Large intestine (tissue), 3 donors: ENCODE results near the gene CLEC18A. TPM values are rescaled to one million over a fixed set of nuclear protein-coding genes. Genes with fewer than 3 reads are reported as not detected.
"Not testable (repeated sequence)": the region's sequence is repeated elsewhere in the genome, so short reads cannot be mapped to it uniquely, and the experiment has no call there.

Experiments used
- DNase-seq, 2 donors: peaks; one replicate each; pipeline versions ENCODE4 v3.0.0 to v3.0.0-alpha.2; 2013
- H3K27ac ChIP-seq: one replicate; pipeline ENCODE4 v1.5.1; 2013; ENCODE audit warnings: low read length
- H3K27me3 ChIP-seq: 2 replicates; pipeline ENCODE4 v1.6.1; 2013; ENCODE audit warnings: low read length; ENCODE audit not compliant: control insufficient read depth, insufficient read depth
- H3K36me3 ChIP-seq: 2 replicates; pipeline ENCODE4 v1.6.1; 2013; ENCODE audit warnings: low read length; ENCODE audit not compliant: control insufficient read depth, insufficient read depth
- H3K4me1 ChIP-seq: one replicate; pipeline ENCODE4 v1.6.1; 2013; ENCODE audit warnings: low read length; ENCODE audit not compliant: control insufficient read depth, insufficient read depth
- H3K4me3 ChIP-seq: one replicate; pipeline ENCODE4 v1.5.1; 2013; ENCODE audit warnings: low read length
- H3K9me3 ChIP-seq: one replicate; pipeline ENCODE4 v1.6.1; 2013; ENCODE audit warnings: mild to moderate bottlenecking, low read depth, low read length, moderate library complexity; ENCODE audit not compliant: control insufficient read depth
- WGBS: methylation state at CpG from one replicate; pipeline ENCODE4 v1.1.5; 2013; ENCODE audit warnings: low lambda C conversion rate; ENCODE audit not compliant: insufficient coverage; 5-methylcytosine and 5-hydroxymethylcytosine counted together
- polyA plus RNA-seq: library from polyadenylated mRNA; unstranded; fragments of 120-200 nt; gene quantifications from one replicate; pipeline ENCODE4 v1.2.1, GENCODE V29; 2013

Gene CLEC18A
- polyA plus RNA-seq, 1 donor = 0.99 TPM

DNA sequence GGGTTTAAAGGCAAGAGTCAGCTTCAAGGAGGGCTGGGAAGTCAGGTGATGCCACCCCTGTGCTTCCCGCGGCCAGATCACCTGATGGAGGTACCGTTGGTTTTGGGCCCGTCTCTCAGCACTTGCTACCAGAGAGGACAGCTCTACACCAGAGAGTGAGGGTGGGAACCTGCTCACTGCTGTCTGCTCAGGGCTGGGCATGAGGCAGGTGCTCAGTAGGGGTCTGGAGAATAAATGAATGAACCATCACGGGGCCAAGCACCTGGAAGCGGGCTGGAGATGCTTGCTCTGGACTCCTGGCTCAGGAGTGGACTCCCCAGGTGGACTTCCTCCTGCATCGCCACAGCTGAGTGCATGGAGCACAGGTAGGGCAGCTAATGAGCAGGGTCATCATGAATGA lies 21.0 kb downstream of the CLEC18A start:
- H3K36me3 ChIP-seq, H3K27ac ChIP-seq, H3K4me3 ChIP-seq, H3K27me3 ChIP-seq, H3K9me3 ChIP-seq, DNase-seq, H3K4me1 ChIP-seq: not testable (repeated sequence)
- WGBS = no CpG with 5 or more reads among the region's 7 CpGs

GRCh38 chr16:69972935-69973334 lies 21.8 kb downstream of the CLEC18A start:
- not testable (repeated sequence) for DNase-seq, H3K27ac ChIP-seq, H3K27me3 ChIP-seq, H3K4me3 ChIP-seq, H3K9me3 ChIP-seq, H3K36me3 ChIP-seq, H3K4me1 ChIP-seq
- WGBS = no CpG with 5 or more reads among the region's 8 CpGs

DNA sequence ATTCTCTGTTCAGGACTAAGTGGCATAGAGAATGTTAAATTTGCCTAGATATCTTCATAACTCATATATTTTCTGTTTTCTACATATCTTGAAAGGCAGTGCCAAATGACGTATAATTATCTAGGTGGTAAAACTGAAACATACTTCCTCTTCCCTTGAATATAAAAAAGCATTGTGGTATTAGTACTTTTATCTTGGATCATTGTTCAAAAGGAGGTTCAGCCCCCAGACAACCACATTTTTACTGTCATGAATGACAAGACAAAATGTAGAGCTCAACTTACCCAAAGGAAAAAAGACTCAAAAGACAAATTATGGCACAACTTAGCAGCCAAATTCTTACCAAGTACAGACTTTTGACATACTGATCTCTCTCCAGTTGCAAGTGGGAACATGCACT lies 34.1 kb downstream of the CLEC18A start:
- not testable (repeated sequence) for DNase-seq, H3K4me3 ChIP-seq, H3K9me3 ChIP-seq, H3K27me3 ChIP-seq, H3K36me3 ChIP-seq, H3K27ac ChIP-seq, H3K4me1 ChIP-seq
- no CpG with 5 or more reads among the region's 1 CpG for WGBS

DNA sequence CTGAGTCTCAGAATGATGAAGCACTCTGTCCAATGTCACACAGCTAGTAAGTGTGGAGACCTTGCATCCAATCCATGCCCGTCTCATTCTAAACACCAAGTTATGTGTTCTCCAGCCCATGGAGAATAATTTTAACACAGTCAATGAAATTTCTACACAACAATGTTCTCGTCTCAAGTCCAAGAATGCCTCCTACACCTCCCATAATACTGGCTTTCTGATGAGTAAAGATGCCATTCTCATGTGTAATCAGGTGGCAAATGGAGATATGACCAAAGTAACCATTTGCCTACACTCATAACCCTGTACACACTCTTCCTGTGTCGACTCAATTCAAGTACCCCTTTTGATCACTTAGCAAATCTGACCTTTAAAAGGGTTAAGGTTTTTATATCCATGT lies 46.8 kb downstream of the CLEC18A start:
- DNase-seq, H3K4me1 ChIP-seq, H3K9me3 ChIP-seq, H3K27ac ChIP-seq, H3K4me3 ChIP-seq, H3K27me3 ChIP-seq: not testable (repeated sequence)
- H3K36me3 ChIP-seq = peaks cover 13% of the 10 kb centered on the region
- no CpG with 5 or more reads among the region's 3 CpGs for WGBS

DNA sequence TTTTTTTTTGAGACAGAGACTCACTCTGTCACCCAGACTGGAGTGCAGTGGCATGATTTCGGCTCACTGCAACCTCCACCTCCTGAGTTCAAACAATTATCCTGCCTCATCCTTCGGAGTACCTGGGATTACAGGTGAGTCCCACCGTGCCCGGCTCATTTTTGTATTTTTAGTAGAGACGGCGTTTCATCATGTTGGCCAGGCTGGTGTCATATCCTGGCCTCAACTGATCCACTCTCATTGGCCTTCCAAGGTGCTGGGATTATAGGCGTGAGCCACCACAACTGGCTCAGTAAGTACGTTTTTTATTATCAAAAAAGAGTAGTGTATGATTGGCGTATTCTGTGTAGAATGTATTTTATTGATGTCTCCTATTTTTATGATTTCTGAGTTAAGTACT lies 48.7 kb downstream of the CLEC18A start:
- 100% methylated on average over 1 of the region's 9 CpGs for WGBS

DNA sequence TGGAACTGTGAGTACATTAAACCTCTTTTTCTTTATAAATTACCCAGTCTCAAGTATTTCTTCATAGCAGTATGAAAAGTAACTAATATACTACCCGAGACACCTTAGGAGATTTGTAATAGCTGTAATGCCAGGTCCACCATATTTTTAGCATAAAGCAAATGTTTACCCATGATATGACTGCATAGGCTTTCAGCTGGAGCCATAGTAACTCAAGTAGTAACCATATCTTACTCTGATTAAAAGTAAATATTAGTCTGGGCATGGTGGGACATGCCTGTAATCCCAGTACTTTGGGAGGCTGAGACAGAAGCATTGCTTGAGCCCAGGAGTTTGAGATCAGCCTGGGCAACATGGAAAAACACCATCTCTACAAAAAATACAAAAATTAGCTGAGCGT lies 52.4 kb downstream of the CLEC18A start:
- H3K4me3 ChIP-seq, H3K4me1 ChIP-seq, H3K27me3 ChIP-seq, DNase-seq, H3K9me3 ChIP-seq, H3K36me3 ChIP-seq, H3K27ac ChIP-seq: not testable (repeated sequence)
- no CpG with 5 or more reads among the region's 2 CpGs for WGBS

More for the DNA sequence above, 48.7 kb downstream of the CLEC18A start:
- H3K36me3 ChIP-seq = peaks cover 13% of the 10 kb centered on the region
- H3K4me3 ChIP-seq, H3K4me1 ChIP-seq, H3K27me3 ChIP-seq, H3K27ac ChIP-seq, H3K9me3 ChIP-seq, DNase-seq: not testable (repeated sequence)

GRCh38 chr16:70008604-70009003 lies 57.5 kb downstream of the CLEC18A start:
- H3K36me3 ChIP-seq = peaks cover 20% of the 10 kb centered on the region
- not testable (repeated sequence) for H3K27ac ChIP-seq, H3K27me3 ChIP-seq, H3K9me3 ChIP-seq, DNase-seq, H3K4me1 ChIP-seq, H3K4me3 ChIP-seq
- 93% methylated on average over 3 of the region's 3 CpGs for WGBS

- H3K36me3 ChIP-seq = peaks cover 25% of the 10 kb centered on the region
These were observed 59.5 kb downstream of the CLEC18A start for GRCh38 chr16:70010615-70011014.

GRCh38 chr16:70011120-70011519 lies 60.0 kb downstream of the CLEC18A start:
- not testable (repeated sequence) for DNase-seq, H3K4me1 ChIP-seq
- H3K36me3 ChIP-seq = peaks cover 25% of the 10 kb centered on the region

More at GRCh38 chr16:70010615-70011014, 59.5 kb downstream of the CLEC18A start:
- not testable (repeated sequence) for H3K4me1 ChIP-seq, H3K27ac ChIP-seq, H3K9me3 ChIP-seq, H3K27me3 ChIP-seq, DNase-seq, H3K4me3 ChIP-seq
- no CpG with 5 or more reads among the region's 8 CpGs for WGBS

DNA sequence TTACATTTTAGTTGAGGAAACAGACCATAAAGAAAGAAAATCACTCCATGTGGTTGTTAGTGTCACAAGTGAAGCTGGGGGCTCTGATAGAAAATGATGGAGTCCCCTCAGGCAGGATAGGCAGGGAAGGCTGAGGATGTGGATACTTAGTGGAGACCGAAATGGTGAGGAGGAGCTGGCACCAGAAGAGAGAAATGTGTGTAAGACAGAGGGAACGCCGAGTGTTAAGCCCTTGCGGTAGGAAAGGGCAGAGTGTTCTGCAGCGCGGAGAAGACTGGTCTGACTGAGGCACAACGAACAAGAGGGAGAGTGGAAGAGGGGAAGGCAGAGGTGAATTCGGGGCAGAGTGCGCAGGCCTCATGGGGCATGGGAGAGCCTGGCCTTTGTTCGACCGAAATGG lies 61.2 kb downstream of the CLEC18A start:
- not testable (repeated sequence) for H3K4me1 ChIP-seq, H3K27ac ChIP-seq, DNase-seq, H3K4me3 ChIP-seq, H3K9me3 ChIP-seq, H3K27me3 ChIP-seq
- H3K36me3 ChIP-seq = peaks cover 33% of the 10 kb centered on the region
- WGBS = 100% methylated on average over 4 of the region's 11 CpGs

More at GRCh38 chr16:70011120-70011519, 60.0 kb downstream of the CLEC18A start:
- no CpG with 5 or more reads among the region's 11 CpGs for WGBS
- H3K4me3 ChIP-seq, H3K27ac ChIP-seq, H3K9me3 ChIP-seq, H3K27me3 ChIP-seq: not testable (repeated sequence)

DNA sequence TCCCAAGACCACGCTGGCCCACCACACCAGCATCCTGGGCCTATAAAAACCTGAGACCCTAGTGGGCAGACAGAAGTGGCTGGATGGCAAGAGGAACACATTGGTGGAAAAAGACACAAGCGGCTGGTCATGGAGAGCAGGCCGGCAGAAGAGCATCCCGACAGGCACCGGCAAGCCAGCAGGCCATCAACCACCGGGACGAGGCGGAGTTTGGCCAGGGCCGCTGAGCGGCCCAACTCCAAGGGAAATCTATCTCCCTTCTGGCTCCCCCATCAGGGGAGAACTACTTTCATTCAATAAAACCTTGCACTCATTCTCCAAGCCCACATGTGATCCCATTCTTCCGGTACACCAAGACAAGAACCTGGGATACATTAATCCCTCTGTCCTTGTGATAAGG lies 61.8 kb downstream of the CLEC18A start:
- not testable (repeated sequence) for H3K9me3 ChIP-seq, H3K4me3 ChIP-seq, H3K27ac ChIP-seq, H3K4me1 ChIP-seq, DNase-seq, H3K27me3 ChIP-seq
- H3K36me3 ChIP-seq = peaks cover 36% of the 10 kb centered on the region
- WGBS = no CpG with 5 or more reads among the region's 11 CpGs
